NCI-H524 treated with DMSO at 0.1 percent for 48 hours (cell line): Measurements from ENCODE around the gene SCGN.

Experiments used
- DNase-seq: peaks from one replicate; lab custom pipeline; 2025; lab: John Stamatoyannopoulos, UW

SCGN gene, protein sequence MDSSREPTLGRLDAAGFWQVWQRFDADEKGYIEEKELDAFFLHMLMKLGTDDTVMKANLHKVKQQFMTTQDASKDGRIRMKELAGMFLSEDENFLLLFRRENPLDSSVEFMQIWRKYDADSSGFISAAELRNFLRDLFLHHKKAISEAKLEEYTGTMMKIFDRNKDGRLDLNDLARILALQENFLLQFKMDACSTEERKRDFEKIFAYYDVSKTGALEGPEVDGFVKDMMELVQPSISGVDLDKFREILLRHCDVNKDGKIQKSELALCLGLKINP

DNA sequence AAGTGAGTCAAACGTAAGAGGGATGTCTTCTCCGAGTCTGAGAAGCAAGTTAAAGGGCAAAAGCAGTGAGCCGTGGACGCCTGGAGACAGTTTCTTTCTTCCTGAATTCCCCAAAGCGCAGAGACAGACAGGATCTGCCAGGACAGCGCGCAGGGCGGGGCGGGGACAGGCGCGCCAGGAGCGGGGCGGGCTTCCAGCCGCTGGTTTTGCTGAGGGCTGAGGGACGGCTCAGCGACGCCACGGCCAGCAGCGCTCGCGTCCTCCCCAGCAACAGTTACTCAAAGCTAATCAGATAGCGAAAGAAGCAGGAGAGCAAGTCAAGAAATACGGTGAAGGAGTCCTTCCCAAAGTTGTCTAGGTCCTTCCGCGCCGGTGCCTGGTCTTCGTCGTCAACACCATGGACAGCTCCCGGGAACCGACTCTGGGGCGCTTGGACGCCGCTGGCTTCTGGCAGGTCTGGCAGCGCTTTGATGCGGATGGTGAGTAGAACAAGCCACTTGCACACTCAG, at the start of gene SCGN:
SCGN (plus strand) TSS at position 209 of the 509 bp plus-strand sequence; CDS start at position 398, 189 bp downstream.
- no peak for DNase-seq

DNA sequence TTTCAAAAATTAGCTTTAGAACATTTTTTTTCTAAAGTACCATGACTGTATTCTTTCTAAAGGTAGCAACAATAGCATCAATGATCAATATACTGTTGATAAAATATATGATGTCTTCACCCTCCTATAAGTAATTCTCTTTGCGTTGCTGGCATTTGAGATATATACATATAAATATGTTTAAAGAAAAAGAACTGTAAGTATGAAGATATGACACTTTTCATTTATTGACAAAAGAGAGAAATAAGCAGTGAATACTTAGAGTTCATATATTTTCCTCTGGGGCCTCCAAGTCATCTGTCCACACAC, 49.4 kb upstream of the SCGN start:
- no peak for DNase-seq

DNA sequence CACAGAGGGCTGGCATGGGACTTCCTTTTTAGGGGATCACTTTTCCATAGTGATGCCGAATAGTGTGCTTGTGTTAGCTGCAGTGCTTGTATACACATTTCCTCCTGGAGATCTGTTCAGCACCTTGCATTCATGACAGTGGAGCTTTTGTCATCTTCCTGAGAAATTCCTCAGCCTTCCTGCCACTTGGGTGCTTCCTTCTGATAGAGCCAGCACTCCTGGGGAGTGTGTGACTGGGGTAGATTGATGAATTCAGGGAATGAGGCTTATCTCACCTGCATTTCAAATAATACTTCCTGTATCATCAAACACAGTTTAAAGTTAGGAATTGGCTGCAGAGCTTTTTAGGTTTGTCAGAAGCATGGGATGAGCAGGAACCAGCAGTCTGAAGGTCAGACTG, 48.8 kb upstream of the SCGN start:
- no peak for DNase-seq

DNA sequence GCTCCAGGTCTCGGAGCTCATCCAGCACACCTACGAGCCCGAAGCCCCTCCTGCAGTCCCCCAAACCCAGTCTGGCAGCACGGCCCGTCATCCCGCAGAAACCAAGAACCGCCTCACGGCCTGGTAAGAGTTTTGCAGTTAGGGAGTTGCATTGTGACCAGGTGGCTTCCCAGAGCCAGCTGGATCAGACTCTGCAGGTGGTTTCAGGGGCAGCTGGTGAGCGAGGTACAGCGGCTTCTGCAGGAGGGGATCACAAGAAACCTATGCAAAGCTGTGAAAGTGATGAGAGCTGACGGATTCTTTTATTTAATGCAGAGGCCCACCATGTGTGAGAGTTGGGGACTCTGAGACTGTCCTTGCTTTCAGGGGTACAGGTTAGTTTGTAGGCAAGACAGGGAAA, 45.9 kb upstream of the SCGN start:
- DNase-seq = no peak

DNA sequence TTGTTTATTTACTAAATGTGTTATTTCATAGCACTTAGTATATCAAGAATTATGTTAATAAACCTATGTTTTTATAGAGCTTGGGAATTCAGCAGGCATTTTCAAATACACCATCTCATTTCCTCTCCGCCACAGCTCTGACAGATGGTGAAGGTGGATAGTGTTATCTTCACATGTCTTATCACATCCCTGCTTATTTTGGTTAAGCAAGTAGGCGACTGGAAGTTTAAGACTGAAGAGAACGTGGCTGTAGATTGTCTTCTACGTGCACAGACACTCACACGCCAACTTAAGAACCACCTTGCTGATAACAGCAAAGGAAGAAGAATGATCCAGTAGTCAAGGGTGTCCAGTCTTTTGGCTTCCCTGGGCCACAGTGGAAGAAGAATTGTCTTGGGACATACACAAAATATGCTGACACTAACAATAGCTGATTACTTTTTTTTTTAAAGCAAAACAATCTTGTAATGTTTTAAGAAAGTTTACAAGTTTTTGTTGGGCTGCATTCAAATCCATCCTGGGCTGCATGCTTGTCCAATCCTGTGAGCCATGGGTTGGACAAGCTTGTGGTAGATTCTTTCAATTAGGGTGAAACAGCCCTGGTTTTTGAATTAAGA, 43.3 kb upstream of the SCGN start:
- DNase-seq = no peak

DNA sequence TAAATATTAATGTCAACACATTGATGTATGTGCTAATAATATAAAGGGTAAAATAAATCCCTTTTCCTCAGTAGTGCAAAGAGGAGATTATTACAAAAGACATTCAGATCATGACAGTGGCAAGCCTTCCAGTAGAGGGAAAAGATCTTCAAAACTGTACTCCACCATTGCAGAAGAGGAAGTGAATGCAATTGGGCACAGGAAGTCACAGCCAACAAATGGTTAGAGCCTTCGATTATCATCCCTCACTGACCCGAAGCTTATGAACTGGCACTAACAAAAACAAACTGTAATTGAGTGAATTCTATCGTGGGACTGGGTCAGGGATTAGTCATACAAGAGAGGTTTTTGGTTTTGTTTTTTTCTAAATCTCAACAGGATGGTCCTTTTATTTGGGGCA, 39.3 kb upstream of the SCGN start:
- DNase-seq = no peak

DNA sequence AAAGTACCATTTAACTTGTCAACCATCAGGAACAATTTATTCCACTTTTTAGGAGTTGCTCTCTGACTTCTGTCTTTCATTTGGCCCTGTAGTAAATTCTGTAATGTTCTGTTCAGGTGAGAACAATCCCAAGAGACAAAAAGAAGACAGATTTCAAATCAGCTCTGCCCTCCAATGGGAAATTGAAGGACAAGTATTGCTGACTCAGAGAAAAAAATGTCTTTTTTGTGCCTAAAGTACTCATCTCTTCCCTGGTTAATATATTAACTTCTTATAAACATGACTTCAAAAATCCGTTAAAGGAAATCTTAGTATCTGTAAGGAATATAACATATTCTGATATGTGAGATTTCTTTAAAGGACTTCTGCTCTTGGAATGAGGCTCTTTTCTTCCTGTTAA, 38.6 kb upstream of the SCGN start:
- no peak for DNase-seq

DNA sequence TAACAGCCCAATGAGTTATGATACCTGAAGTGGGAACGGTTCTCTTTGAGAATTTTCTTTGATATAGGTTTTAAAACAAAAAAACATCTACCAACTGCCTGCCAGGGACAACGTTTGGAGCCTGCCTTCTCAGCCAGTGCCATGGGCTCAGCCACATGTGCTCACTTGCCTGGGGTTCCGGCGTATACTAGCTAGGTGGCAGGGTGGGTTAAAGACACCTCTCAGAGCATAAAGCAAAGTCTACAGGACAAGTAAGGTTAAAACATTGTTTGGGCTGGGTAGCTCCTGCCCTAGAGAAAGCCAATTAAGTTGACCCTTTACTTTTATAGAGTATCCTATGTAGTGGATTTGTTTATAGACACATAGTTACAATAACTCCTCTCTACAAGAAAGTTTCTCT, 38.0 kb upstream of the SCGN start:
- DNase-seq = no peak

DNA sequence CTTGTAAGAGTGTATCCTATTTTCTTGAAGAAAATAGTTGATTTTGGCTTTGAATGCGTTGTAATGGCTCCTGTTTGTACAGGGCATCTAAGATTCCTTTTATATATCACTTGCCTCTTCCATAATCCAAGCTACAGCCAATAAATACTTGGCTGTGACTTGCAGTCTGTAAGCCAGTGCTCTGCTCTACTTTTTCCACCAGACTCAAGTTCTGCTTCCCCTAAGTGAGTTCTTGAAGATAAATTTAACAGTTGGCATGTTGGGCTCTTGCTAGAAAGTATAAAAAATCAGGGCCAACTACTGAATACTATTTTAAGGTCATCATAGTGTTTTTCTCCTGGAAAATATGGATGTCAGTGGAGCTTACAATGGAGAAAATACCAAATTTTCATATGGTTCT, 36.5 kb upstream of the SCGN start:
- no peak for DNase-seq

DNA sequence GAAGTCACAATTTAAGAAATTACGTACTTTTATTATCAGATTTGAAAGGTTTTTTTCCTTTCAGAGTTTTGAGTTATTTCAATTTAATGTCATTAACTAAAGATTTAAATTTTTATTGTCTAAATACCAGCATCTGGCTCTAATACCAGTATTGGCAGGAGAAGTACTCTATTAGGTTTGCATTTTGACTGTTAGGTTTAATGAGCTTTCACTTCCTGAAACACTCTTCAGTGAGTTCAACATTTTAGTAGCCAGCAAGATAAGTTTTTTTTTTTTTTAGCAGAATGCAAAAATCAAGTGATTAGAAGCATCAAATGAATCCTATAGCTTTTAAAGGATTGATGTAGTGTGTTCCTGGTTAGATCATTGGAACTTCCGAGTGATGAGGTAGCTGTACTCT, 34.0 kb upstream of the SCGN start:
- DNase-seq = no peak

DNA sequence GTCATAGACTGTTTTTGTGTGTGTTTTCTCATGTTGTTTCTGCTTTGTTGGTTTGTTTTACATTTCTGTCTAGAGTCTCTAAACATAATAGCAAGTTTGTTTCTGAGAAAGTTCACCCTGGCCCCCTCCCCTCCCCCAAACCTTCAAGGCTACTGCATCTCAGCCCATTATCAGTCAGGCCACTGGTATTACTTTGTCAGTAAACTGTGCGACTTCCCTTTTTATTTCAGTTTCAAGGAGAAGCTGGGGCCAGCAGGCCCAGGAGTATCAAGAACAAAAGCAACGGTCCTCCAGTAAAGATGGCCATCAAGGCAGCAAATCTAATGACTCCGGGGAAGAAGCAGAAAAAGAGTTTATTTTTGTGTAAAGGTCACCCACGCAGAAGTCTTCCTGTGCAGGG, 32.8 kb upstream of the SCGN start:
- DNase-seq = no peak

DNA sequence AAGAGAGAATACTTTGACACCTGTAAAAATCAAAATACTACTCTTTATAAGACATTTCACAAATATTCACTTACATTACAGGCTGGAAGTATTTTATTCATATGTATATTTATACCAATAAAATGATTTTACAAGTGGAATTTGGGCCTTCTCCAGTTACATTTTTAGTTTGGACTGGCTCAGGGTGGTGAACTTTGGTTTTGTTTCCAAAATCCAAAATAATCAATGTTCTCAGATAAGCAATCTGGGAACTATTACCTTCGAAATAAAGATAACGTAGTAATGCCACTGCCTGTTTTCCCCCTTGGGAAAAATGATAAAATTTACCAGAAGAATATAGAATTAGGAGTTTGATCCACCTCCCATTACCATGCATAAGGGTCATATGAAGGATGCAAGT, 31.6 kb upstream of the SCGN start:
- no peak for DNase-seq

DNA sequence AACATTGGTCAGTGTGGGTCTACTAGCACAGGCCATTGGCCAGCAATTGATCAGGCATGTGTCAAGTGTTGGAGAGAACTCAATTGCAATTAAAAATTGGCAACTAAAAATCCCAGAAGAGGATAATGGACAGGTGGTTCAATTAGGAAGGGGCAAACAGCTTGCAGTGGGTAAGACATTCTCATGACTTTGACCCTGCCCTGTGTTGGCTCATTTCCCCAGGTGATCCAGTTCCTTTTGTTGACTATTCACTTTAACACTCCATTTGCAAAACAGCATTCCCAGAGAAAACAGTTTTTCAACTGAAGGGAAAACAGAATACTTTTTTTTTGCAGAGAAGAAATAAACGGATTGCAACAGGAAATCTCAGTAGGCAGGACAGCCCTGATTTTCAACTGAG, 28.9 kb upstream of the SCGN start:
- DNase-seq = no peak

DNA sequence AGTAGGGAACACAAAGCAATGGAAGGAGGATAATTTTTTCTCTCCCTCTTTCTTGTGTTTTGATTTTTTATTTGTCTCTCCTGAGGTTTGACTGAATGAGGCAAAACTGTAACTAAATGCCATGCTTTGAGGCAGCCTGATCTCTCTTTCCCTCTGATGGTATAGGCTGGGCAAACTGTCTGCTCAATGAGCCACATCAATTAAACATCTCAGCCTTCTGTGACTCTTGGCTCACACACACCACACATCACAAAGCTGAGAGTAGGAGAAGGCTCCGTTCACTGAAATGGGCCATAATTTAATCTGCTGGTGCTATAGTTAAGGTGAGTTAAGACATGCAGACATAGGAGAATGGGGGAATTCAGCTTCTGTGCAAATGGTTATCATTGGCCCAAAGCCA, 28.1 kb upstream of the SCGN start:
- DNase-seq = no peak

DNA sequence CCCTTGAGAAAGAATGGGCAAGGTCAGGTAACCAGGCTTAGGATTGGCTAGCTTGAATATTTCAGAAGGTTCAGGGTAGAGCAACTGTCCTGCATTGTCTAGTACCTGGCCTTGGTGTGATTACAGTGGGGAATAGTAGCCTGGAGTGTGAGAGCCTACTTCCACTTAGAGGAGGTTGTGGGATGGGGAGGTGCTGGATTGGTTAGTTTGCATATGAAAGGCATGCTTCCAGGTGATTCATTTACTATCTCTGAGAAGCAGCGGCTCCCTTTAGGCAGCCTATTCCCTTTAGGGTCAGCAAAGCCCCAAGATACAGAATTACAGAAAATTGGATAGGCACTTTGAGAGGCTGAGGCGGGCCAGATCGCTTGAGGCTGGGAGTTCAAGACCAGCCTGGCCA, 25.0 kb upstream of the SCGN start:
- no peak for DNase-seq

DNA sequence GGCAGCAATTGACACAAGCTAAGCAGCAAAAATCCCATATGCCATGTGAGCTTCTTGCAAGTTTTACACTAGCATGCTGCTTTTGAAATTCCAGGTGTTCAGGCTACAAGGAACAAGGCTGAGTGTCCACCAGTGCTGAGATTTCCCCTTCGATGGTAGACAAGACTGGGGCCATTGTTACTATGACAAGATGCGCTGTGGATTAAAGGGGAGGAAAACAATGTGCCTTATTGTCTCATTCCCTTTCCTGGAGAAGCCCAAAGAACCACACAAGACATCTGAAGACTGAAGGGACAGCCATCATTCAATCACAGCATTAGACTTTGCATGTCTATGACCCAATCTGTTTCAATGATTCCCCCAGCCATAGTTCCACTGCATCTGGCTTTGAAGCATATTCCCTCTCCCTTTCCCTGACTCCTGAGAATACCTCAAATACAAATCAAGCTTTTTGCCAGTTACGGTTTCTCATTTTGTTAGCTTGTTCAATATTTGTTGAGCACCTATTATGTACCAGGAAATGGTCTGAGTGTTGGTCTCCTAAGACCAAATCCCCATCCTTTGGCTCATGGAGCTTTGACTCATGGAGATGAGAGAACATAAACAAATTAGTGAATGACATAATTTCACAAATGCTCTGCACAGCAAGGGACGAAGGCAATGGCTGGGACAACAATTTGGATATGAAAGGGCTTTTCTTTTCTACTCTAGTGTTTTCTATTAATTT, 23.4 kb upstream of the SCGN start:
- DNase-seq = no peak

DNA sequence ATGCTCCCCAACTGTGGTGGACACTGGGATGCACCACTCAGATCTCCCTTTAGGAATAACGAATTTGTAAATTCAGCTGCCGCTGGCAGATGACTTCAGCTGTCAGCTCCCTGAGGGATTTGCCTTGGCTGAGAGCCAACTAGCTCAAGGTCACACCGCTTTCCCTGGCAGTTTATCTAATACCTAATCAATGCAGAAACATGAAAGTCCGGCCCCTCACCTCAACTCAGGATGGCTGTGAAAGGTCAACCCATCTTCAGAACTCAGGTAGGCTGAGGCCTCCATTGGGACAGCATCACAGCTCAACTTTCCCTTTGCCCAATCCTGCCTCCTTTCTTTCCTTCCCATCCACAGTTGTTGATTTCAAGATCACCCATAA, 22.8 kb upstream of the SCGN start:
- DNase-seq = no peak

DNA sequence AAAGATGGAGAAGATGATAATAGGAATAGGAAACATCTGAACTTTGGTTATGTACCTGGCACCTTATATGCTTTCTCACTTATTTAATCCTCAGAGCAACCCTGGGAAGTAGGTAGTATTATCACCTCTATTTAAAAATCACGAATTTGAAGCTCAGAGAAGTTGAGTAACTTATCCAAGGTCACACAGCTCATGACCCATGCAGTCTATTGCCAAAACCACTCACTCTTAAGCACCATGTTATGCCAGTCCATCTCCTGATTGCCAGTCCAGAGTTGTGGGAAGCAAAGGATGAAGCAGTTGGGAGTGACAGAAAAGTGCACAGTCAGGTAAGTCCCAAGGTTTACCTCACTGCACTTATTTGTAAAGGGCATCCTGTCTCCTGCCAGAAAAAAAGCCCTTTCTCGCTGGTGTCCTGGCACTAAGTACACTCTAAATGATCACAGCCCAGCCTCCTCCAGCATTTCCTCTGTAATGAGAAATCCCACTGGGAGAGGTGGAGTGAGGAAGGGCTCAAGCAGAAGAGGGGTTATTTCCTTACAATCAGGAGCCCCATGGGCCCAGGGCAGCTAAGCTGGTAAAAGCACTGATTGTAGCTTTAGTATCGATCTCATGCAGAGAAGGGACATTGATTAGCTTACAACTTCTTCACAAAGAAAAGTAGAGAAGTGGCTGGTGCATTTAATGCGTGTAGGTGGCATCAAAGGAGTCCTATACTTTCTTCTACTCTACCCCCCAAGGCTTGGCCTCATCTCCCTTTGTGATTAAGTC, 21.3 kb upstream of the SCGN start:
- no peak for DNase-seq

DNA sequence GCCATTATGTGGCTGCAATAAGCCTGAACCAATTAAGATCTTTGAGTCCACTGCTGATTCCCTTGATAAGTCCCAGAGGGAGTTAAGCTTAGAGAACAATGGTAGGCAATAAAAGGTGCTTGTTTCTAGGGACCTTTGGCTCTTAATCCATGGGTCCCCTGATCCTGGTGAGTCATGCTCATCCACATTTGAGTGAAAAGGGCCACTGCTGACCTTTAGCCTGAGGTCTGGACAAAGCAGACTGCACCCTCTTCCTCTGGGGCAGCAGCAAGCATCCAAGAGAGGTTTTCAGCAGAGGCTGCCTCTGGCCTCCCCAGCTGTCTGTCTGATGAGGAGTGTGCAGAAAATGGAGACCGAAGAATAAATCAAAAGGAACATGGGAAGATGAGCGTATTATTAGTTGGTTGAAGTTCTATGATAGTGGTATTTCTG, 16.1 kb upstream of the SCGN start:
- DNase-seq = no peak

DNA sequence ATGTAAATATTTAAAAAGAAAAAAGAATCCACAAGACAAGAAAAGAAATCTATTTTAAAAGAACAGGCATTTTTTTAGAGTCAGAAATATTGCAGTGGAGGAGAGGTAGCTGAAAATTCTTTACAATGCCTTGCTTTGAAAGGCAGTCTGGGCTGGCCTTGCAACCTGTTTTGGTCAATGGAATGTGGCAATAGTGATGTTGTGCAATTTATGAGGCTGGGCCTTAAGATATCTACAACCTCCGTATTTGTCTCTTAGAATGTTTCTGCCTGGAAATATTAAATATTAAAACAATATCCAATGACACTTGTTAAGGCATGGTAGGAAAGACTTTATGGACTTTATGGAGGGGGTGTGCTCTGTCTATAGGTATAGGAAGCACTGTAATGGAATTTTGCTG, 14.8 kb upstream of the SCGN start:
- DNase-seq = no peak

DNA sequence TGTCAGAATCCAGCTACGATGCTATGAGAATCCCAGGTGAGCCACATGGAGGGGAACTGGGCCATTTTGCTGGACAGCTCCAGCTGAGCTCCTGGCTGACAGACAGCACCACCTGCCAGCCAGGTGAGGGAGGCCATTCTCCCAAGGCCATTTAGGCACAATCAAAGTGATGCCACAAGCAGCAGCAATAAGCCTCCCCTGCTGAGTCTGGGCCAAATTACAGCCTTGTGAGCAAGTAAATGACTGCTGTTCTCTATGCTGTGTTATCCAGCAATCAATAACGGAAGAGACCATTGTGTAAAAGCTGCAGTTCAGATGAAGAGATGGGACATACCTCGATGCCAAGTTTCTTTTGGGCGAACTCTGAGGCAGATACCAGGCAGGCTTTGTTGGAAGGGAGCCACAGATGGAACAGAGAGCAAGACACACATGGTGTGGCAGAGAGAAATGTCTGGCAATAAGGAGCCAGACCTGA, 14.0 kb upstream of the SCGN start:
- no peak for DNase-seq

DNA sequence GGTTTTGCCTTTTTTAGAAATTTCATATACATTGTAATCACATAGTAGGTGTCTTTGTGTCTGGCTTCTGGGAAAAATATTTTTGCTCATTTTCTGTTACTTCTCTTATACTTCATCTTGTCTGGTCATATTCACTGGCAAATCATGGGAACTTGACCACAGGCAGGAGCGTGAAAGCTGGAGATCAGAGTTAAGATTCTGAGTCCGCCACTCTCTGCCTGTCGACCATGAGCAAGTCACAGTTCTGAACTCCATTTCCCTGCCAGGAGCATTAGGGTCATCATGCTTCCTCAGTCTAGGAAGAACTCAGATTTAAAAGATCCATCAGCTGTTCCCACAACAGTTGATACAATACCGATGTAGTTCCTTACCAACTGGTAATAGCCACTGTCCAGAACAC, 12.4 kb upstream of the SCGN start:
- DNase-seq = no peak

DNA sequence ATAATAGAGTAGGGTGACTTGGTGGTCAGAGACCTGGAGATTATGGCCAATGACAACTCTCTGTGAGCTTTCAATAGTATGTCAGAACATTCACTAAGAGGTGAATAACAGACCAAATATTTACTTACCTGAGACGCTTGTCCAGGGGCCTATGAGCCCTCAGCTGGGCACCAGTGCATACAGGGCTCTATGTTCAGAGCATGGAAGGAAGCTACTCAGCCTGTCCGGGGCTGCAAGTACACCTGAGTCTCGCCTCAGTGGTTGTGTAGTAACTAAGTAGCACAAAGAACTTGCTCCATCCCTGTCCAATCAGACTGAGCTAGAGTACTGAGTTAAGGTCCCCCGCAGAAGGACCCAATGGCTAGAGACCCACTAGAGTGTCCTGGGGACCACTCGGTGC, 11.6 kb upstream of the SCGN start:
- no peak for DNase-seq
